HCT116 (cell line): ENCODE results near the gene METTL27.
"Not testable (repeated sequence)": the region's sequence is repeated elsewhere in the genome, so short reads cannot be mapped to it uniquely, and the experiment has no call there.

Source experiments
- CEBPB ChIP-seq: IDR thresholded peaks from 2 replicates; pipeline ENCODE4 v1.6.1; 2012; ENCODE audit warnings: low read depth
- POLR2A ChIP-seq: IDR thresholded peaks from 2 replicates; pipeline ENCODE4 v1.7.0; 2011; ENCODE audit warnings: borderline replicate concordance; ENCODE audit not compliant: insufficient read depth, insufficient read length; ENCODE audit errors: extremely low read depth
- RAD21 ChIP-seq: IDR thresholded peaks from 2 replicates; pipeline ENCODE4 v1.6.1; 2012; ENCODE audit warnings: low read depth, mild to moderate bottlenecking
- TF ChIP-seq, protein P1 (sequence below), 3 experiments: fragments of 200-600 bp in 1 of 3; sonication (generic) in 1 of 3; IDR thresholded peaks in 2 of 3; conservative IDR thresholded peaks in 1 of 3; 2 replicates each; pipeline ENCODE4 v1.5.1; 2012 to 2017; ENCODE audit warnings: low read depth in 2 of 3, low read length in 2 of 3, antibody characterized with exemption in 1 of 3, borderline replicate concordance in 1 of 3, control low read depth in 1 of 3, mild to moderate bottlenecking in 1 of 3, mixed read lengths in 1 of 3, mixed run types in 1 of 3, moderate library complexity in 1 of 3; ENCODE audit not compliant: insufficient read depth in 1 of 3
- TF ChIP-seq, protein P2 (sequence below): IDR thresholded peaks from 2 replicates; pipeline ENCODE4 v1.6.1; 2012
- TF ChIP-seq, protein P3 (sequence below): IDR thresholded peaks from 2 replicates; pipeline ENCODE4 v1.6.1; 2012; ENCODE audit warnings: low read depth
- TF ChIP-seq, protein P4 (sequence below): IDR thresholded peaks from 2 replicates; pipeline ENCODE4 v1.6.1; 2011; ENCODE audit warnings: mild to moderate bottlenecking, low read length, moderate library complexity; ENCODE audit not compliant: insufficient replicate concordance; ENCODE audit errors: extremely low read depth

DNA sequence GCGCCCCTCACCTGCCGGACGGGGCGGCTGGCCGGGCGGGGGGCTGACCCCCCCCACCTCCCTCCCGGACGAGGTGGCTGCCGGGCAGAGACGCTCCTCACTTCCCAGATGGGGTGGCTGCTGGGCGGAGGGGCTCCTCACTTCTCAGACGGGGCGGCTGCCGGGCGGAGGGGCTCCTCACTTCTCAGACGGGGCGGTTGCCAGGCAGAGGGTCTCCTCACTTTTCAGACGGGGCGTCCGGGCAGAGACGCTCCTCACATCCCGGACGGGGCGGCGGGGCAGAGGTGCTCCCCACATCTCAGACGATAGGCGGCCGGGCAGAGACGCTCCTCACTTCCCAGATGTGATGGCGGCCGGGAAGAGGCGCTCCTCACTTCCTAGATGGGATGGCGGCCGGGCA is 45.1 kb downstream of the METTL27 start:
- TF ChIP-seq, protein P1, sequence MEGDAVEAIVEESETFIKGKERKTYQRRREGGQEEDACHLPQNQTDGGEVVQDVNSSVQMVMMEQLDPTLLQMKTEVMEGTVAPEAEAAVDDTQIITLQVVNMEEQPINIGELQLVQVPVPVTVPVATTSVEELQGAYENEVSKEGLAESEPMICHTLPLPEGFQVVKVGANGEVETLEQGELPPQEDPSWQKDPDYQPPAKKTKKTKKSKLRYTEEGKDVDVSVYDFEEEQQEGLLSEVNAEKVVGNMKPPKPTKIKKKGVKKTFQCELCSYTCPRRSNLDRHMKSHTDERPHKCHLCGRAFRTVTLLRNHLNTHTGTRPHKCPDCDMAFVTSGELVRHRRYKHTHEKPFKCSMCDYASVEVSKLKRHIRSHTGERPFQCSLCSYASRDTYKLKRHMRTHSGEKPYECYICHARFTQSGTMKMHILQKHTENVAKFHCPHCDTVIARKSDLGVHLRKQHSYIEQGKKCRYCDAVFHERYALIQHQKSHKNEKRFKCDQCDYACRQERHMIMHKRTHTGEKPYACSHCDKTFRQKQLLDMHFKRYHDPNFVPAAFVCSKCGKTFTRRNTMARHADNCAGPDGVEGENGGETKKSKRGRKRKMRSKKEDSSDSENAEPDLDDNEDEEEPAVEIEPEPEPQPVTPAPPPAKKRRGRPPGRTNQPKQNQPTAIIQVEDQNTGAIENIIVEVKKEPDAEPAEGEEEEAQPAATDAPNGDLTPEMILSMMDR (IDR thresholded peaks at IDR 0.05 in 2 of 3, conservative IDR thresholded peaks at IDR 0.05 in 1 of 3; ENCODE audit: borderline replicate concordance in 1 of 3, insufficient read depth in 1 of 3, low read depth in 2 of 3, low read length in 2 of 3): not testable (repeated sequence)
- TF ChIP-seq, protein P2, sequence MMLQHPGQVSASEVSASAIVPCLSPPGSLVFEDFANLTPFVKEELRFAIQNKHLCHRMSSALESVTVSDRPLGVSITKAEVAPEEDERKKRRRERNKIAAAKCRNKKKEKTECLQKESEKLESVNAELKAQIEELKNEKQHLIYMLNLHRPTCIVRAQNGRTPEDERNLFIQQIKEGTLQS: not testable (repeated sequence)
- not testable (repeated sequence) for TF ChIP-seq CEBPB, RAD21, POLR2A
- TF ChIP-seq, protein P3, sequence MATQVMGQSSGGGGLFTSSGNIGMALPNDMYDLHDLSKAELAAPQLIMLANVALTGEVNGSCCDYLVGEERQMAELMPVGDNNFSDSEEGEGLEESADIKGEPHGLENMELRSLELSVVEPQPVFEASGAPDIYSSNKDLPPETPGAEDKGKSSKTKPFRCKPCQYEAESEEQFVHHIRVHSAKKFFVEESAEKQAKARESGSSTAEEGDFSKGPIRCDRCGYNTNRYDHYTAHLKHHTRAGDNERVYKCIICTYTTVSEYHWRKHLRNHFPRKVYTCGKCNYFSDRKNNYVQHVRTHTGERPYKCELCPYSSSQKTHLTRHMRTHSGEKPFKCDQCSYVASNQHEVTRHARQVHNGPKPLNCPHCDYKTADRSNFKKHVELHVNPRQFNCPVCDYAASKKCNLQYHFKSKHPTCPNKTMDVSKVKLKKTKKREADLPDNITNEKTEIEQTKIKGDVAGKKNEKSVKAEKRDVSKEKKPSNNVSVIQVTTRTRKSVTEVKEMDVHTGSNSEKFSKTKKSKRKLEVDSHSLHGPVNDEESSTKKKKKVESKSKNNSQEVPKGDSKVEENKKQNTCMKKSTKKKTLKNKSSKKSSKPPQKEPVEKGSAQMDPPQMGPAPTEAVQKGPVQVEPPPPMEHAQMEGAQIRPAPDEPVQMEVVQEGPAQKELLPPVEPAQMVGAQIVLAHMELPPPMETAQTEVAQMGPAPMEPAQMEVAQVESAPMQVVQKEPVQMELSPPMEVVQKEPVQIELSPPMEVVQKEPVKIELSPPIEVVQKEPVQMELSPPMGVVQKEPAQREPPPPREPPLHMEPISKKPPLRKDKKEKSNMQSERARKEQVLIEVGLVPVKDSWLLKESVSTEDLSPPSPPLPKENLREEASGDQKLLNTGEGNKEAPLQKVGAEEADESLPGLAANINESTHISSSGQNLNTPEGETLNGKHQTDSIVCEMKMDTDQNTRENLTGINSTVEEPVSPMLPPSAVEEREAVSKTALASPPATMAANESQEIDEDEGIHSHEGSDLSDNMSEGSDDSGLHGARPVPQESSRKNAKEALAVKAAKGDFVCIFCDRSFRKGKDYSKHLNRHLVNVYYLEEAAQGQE: not testable (repeated sequence)
- TF ChIP-seq, protein P4, sequence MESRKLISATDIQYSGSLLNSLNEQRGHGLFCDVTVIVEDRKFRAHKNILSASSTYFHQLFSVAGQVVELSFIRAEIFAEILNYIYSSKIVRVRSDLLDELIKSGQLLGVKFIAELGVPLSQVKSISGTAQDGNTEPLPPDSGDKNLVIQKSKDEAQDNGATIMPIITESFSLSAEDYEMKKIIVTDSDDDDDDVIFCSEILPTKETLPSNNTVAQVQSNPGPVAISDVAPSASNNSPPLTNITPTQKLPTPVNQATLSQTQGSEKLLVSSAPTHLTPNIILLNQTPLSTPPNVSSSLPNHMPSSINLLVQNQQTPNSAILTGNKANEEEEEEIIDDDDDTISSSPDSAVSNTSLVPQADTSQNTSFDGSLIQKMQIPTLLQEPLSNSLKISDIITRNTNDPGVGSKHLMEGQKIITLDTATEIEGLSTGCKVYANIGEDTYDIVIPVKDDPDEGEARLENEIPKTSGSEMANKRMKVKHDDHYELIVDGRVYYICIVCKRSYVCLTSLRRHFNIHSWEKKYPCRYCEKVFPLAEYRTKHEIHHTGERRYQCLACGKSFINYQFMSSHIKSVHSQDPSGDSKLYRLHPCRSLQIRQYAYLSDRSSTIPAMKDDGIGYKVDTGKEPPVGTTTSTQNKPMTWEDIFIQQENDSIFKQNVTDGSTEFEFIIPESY: not testable (repeated sequence)
